Neural cell (in vitro differentiated cells): ENCODE results near the gene UBL4B. TPM values are rescaled to one million over a fixed set of nuclear protein-coding genes. Genes with fewer than 3 reads are reported as not detected.

Source experiments
- H2AFZ ChIP-seq: fragments of 200-600, 300-800 bp; sonication (generic), shearing (Covaris generic); 2 replicates; pipeline ENCODE4 v1.6.0; 2014; ENCODE audit warnings: low read depth, mild to moderate bottlenecking, antibody characterized with exemption, low read length, moderate library complexity
- H3F3A ChIP-seq: fragments of 200-600 bp; shearing (Covaris generic); 2 replicates; pipeline ENCODE4 v1.6.1; 2016; ENCODE audit warnings: mild to moderate bottlenecking, moderate library complexity, mixed read lengths, antibody characterized with exemption, low read length; ENCODE audit not compliant: insufficient read depth, poor library complexity, severe bottlenecking
- H3K27ac ChIP-seq: fragments of 200-600, 300-800 bp; sonication (generic), shearing (Covaris generic); 2 replicates; pipeline ENCODE4 v1.5.1; 2014; ENCODE audit warnings: mild to moderate bottlenecking, low read length, moderate library complexity
- H3K27me3 ChIP-seq: fragments of 300-800, 200-600 bp; sonication (generic), shearing (Covaris generic); 2 replicates; pipeline ENCODE4 v1.6.0; 2014; ENCODE audit warnings: mild to moderate bottlenecking, low read depth, low read length, moderate library complexity; ENCODE audit not compliant: insufficient read depth
- H3K36me3 ChIP-seq: fragments of 300-800, 200-600 bp; sonication (generic), shearing (Covaris generic); 2 replicates; pipeline ENCODE4 v1.5.1; 2014; ENCODE audit warnings: mild to moderate bottlenecking, antibody characterized with exemption, low read length, moderate library complexity; ENCODE audit not compliant: insufficient read depth
- H3K4me2 ChIP-seq: fragments of 300-800, 200-600 bp; sonication (generic), shearing (Covaris generic); 2 replicates; pipeline ENCODE4 v1.6.0; 2014; ENCODE audit warnings: mild to moderate bottlenecking, low read length
- H3K4me3 ChIP-seq: fragments of 300-800, 200-600 bp; sonication (generic), shearing (Covaris generic); 2 replicates; pipeline ENCODE4 v1.5.1; 2014; ENCODE audit warnings: mild to moderate bottlenecking, low read length, moderate library complexity
- H3K79me2 ChIP-seq: fragments of 200-600 bp; shearing (Covaris generic); replicated peaks from 2 replicates; pipeline ENCODE4 v1.6.0; 2014; ENCODE audit warnings: mild to moderate bottlenecking, low read length, moderate library complexity; ENCODE audit not compliant: insufficient read depth
- H3K9ac ChIP-seq: fragments of 300-800, 200-600 bp; sonication (generic), shearing (Covaris generic); 2 replicates; pipeline ENCODE4 v1.6.1; 2016; ENCODE audit warnings: mild to moderate bottlenecking, low read length, mixed read lengths
- H3K9me2 ChIP-seq: fragments of 200-600 bp; shearing (Covaris generic); 2 replicates; pipeline ENCODE4 v1.6.1; 2016; ENCODE audit warnings: mild to moderate bottlenecking, low read length, mixed read lengths; ENCODE audit not compliant: insufficient read depth
- H3K9me3 ChIP-seq: fragments of 200-600, 300-800 bp; sonication (generic), shearing (Covaris generic); 2 replicates; pipeline ENCODE4 v1.6.1; 2016; ENCODE audit warnings: mild to moderate bottlenecking, mixed run types, low read length, moderate library complexity, mixed read lengths
- H4K20me1 ChIP-seq: fragments of 200-600 bp; shearing (Covaris generic); 2 replicates; pipeline ENCODE4 v1.6.1; 2016; ENCODE audit warnings: mild to moderate bottlenecking, mixed run types; ENCODE audit not compliant: insufficient read depth
- CTCF ChIP-seq: fragments of 450-650 bp; IDR thresholded peaks from 2 replicates; pipeline ENCODE4 v1.5.1; 2014; ENCODE audit warnings: antibody characterized with exemption, mild to moderate bottlenecking, moderate library complexity; ENCODE audit not compliant: poor library complexity, severe bottlenecking
- EP300 ChIP-seq: fragments of 450-650 bp; conservative IDR thresholded peaks from 2 replicates; pipeline ENCODE4 v1.6.1; 2014; ENCODE audit warnings: antibody characterized with exemption, mild to moderate bottlenecking, moderate library complexity; ENCODE audit not compliant: poor library complexity, severe bottlenecking
- EZH2 ChIP-seq: fragments of 200-600, 300-800 bp; shearing (Covaris generic), sonication (generic); IDR thresholded peaks from 2 replicates; pipeline ENCODE4 v1.6.1; 2014; ENCODE audit warnings: antibody characterized with exemption, low read length, borderline replicate concordance, mild to moderate bottlenecking; ENCODE audit not compliant: insufficient read depth, poor library complexity, severe bottlenecking
- MXI1 ChIP-seq: fragments of 450-650 bp; conservative IDR thresholded peaks from 2 replicates; pipeline ENCODE4 v1.6.1; 2014; ENCODE audit warnings: antibody characterized with exemption, mild to moderate bottlenecking; ENCODE audit not compliant: poor library complexity, severe bottlenecking
- POLR2AphosphoS5 ChIP-seq: IDR thresholded peaks from 2 replicates; pipeline ENCODE4 v1.6.1; 2012
- RAD21 ChIP-seq: fragments of 450-650 bp; conservative IDR thresholded peaks from 2 replicates; pipeline ENCODE4 v1.6.1; 2014; ENCODE audit warnings: antibody characterized with exemption, mild to moderate bottlenecking, moderate library complexity
- REST ChIP-seq: IDR thresholded peaks from 2 replicates; pipeline ENCODE4 v1.6.1; 2012; ENCODE audit warnings: borderline replicate concordance
- SMC3 ChIP-seq: fragments of 450-650 bp; conservative IDR thresholded peaks from 2 replicates; pipeline ENCODE4 v1.6.1; 2014; ENCODE audit warnings: antibody characterized with exemption, mild to moderate bottlenecking, moderate library complexity; ENCODE audit not compliant: poor library complexity
- TAF1 ChIP-seq: IDR thresholded peaks from 2 replicates; pipeline ENCODE4 v1.6.1; 2012; ENCODE audit warnings: low read depth
- polyA plus RNA-seq: library from polyadenylated mRNA; depleted of rRNA; stranded (reverse); fragments of >200 nt; gene quantifications from 2 replicates; pipeline ENCODE4 v1.2.3, GENCODE V29; 2014

Gene UBL4B
- polyA plus RNA-seq, 1 donor from 2014 or later = not detected

- Histone ChIP-seq H3K9me3 (no peaks in the 10 kb centered on the region), H3F3A (no peaks in the 10 kb centered on the region), H3K4me2 (no peak overlapping the region), H3K36me3 (no peaks in the 10 kb centered on the region), H3K79me2 (no peaks in the 10 kb centered on the region), H3K4me3 (no peak overlapping the region), H3K27me3 (peaks cover 54% of the 10 kb centered on the region), H4K20me1 (no peaks in the 10 kb centered on the region), H3K27ac (no peak overlapping the region), H2AFZ (no peak overlapping the region), H3K9me2 (no peaks in the 10 kb centered on the region), H3K9ac (no peak overlapping the region)
- TF ChIP-seq CTCF (no peak), MXI1 (no peak), POLR2AphosphoS5 (no peak), RAD21 (no peak), TAF1 (no peak), EZH2 (no peak), EP300 (no peak), SMC3 (no peak), REST (no peak)
Observed at GRCh38 chr1:110155878-110156522, 43.8 kb downstream of the UBL4B start.

GRCh38 chr1:110158261-110158660 is 46.0 kb downstream of the UBL4B start:
- no peaks in the 10 kb centered on the region for H3K9me2 ChIP-seq
- H3F3A ChIP-seq = no peaks in the 10 kb centered on the region
- no peak overlapping the region for H2AFZ ChIP-seq
- H3K27ac ChIP-seq = no peak overlapping the region
- no peak overlapping the region for H3K4me3 ChIP-seq
- no peak overlapping the region for H3K4me2 ChIP-seq
- H3K9ac ChIP-seq = no peak overlapping the region
- peaks cover 32% of the 10 kb centered on the region for H3K27me3 ChIP-seq
- H3K9me3 ChIP-seq = no peaks in the 10 kb centered on the region
- H4K20me1 ChIP-seq = no peaks in the 10 kb centered on the region
- H3K36me3 ChIP-seq = no peaks in the 10 kb centered on the region
- TF ChIP-seq POLR2AphosphoS5 (no peak), SMC3 (no peak), CTCF (no peak), TAF1 (no peak), EZH2 (no peak), RAD21 (no peak), MXI1 (no peak), REST (no peak), EP300 (no peak)
- no peaks in the 10 kb centered on the region for H3K79me2 ChIP-seq
